GM23248 (cell line): ENCODE data around the gene CPA1.

Experiments
- EZH2 ChIP-seq: fragments of 200-600 bp; sonication (generic); IDR thresholded peaks from 2 replicates; pipeline ENCODE4 v1.6.1; 2018; ENCODE audit warnings: antibody characterized with exemption, mild to moderate bottlenecking; ENCODE audit not compliant: insufficient read depth, poor library complexity, severe bottlenecking
- EZH2phosphoT487 ChIP-seq: fragments of 200-600 bp; sonication (generic); IDR thresholded peaks from 2 replicates; pipeline ENCODE4 v1.6.1; 2018; ENCODE audit warnings: antibody characterized with exemption, moderate library complexity, mild to moderate bottlenecking, low read depth; ENCODE audit not compliant: insufficient read depth

DNA sequence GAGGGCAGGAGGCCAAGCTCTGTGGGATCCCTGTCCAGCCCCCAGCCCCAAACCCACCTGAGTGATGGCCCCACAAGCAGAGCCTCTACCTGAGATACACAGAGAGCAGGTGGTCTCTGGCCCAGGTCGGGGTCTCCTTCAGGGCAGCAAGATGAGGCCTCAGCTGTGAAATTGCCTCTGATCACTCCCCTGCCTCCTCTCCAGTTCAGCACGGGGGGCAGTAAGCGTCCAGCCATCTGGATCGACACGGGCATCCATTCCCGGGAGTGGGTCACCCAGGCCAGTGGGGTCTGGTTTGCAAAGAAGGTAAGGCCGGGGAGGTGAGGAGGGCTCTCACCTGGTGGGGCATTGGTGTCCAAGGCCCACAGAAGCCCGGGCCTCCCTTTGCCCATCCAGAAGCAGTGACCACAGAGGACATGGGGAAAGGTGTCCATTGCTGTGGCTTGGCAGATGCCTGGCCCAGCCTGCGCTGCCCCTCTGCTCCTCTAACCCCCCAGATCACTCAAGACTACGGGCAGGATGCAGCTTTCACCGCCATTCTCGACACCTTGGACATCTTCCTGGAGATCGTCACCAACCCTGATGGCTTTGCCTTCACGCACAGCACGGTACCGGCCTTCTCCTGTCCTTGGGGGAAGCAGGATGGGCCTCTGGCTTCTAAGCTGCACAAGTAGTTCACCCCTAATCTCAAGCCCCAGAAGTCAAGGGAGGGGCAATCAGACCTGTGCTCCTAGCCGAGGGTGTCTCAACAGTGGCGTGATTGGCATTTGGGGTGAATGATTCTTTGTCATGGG lies 3.1 kb downstream of the CPA1 start:
- TF ChIP-seq EZH2 (no peak), EZH2phosphoT487 (no peak)
